HG03159 (cell line): Measurements from ENCODE around the gene PANX1.
"Not testable (repeated sequence)": the region's sequence is repeated elsewhere in the genome, so short reads cannot be mapped to it uniquely, and the experiment has no call there.

ENCODE experiments used
- ATAC-seq: cut with Tn5 transposase; IDR thresholded peaks from one replicate; pipeline ENCODE4 v1.9.1; 2021; ENCODE audit warnings: mild to moderate bottlenecking, moderate library complexity; ENCODE audit not compliant: unreplicated experiment

Gene PANX1, protein sequence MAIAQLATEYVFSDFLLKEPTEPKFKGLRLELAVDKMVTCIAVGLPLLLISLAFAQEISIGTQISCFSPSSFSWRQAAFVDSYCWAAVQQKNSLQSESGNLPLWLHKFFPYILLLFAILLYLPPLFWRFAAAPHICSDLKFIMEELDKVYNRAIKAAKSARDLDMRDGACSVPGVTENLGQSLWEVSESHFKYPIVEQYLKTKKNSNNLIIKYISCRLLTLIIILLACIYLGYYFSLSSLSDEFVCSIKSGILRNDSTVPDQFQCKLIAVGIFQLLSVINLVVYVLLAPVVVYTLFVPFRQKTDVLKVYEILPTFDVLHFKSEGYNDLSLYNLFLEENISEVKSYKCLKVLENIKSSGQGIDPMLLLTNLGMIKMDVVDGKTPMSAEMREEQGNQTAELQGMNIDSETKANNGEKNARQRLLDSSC

DNA sequence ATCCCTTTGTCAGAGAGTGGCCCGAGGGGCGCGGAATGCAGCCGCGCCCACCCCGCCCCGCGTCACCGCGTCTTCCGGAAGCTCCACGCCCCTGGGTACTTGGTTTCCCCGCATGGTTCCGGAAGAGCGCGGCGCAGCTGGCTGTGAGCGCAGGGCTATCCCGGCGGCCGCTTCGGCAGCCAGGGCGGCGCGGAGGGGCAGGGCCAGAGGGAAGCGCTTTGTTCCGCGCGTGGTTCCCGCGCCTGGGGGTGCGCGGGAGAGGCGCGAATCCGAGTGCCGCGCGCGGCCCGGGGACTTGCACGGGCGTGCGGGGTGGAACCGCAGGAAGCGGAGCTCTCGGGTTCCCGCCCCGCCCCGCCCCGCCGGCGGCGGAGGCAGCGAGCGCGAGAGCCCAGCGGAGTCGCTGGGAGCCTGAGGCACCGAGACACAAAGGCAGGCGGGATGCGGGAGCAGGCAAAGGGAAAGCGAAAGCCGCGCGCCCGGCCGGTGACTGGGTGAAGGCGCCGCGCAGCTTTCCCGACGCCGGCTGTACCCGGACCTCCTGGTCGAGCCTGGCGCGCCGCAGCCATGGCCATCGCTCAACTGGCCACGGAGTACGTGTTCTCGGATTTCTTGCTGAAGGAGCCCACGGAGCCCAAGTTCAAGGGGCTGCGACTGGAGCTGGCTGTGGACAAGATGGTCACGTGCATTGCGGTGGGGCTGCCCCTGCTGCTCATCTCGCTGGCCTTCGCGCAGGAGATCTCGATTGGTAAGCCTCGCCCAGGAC, at the start of gene PANX1:
PANX1 (plus strand) TSS at position 96 of the 766 bp plus-strand sequence; CDS start at position 568, 472 bp downstream.
- peak; percentile 84 for ATAC-seq

DNA sequence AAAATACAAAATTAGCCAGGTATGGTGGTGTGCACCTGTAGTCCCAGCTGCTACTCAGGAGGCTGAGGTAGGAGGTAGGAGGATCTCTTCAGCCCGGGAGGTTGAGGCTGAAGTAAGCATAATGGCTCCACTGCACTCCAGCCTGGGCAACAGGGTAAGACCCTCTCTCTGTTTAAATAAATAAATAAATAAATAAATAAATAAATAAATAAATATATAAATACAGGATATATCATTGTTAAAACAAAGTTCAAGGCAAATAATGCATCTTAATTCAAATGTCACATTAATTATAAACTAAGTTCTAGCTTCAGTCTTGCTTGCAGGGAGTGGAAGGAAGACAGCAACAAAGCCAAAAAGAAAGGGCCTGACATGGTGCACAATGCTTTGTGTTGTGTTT, 44.5 kb upstream of the PANX1 start:
- no peak for ATAC-seq

DNA sequence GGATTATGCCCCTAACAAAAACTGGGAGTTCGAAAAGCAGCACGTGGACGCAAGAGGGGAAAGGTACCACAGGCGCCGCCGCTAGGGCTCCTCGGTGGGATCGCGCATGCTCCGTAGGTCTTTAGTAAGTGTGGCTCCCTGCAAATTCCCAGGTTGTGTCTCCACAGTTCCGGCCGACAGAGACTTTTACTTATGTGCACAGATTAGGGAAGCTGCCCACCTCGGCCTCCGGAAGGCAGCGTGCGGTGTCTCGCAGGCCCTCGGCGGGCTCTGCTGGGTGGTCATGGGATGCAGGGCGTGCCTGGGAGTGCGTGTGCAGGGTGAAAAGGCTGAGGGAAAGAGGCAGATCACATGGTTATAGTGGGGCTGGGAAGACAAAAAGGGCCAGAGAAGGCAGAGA, 39.7 kb upstream of the PANX1 start:
- ATAC-seq: no peak

DNA sequence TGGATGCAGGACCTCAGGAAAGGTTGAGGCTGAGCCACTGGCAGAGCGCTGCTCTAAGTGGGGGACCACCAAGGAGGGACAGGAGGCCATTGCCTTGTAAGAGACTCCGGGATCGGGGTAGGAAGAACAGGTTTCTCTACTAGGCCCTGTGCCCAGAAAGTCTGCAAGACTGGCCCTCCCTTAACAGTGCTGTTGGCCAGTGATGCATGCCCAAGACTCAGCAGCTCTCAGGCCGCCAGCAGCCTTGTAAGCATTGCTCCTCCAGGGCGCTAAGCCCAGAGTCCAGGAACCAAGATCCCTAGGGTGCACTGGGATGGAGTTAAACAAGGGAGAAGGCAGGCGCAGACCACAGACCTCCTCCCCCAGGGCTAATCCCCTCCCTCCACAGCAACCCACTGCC, 39.3 kb upstream of the PANX1 start:
- ATAC-seq: no peak

DNA sequence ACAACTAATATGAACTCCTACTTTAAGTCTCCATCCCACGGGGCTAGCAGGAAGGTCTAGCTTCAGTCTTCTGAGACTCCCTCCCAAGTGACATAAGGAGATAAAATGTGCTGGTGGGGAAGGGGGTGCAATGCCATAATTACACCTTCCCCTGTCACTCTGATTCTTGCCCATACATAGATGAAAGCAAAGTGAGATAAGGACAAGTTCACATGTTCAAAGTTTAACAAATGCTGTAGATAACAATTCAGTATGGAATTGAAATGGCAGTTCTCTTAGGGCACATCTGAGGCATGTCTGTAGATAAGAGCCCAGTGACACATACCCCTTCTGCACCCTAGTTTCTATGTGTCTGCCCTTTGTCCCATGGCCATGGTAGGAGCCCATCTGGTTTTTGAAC, 38.2 kb upstream of the PANX1 start:
- ATAC-seq: no peak

DNA sequence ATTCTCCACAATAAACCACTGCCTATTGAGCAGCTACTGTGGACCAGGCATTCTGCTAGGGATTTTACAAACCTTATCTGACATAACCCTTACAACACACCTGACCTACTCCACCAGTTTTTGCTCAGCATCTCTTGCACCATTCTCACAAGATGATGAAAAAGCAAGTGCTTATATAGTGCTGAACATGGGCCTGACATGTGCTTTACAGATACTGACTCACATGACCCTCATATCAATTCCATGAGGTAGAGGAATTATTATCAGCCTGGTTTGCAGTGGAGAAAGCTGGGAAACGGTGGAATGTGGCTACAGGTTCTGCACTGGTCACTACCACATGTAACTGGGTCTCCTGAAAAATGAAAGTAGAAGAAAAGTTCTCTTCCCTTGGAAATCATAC, 37.5 kb upstream of the PANX1 start:
- no peak for ATAC-seq

DNA sequence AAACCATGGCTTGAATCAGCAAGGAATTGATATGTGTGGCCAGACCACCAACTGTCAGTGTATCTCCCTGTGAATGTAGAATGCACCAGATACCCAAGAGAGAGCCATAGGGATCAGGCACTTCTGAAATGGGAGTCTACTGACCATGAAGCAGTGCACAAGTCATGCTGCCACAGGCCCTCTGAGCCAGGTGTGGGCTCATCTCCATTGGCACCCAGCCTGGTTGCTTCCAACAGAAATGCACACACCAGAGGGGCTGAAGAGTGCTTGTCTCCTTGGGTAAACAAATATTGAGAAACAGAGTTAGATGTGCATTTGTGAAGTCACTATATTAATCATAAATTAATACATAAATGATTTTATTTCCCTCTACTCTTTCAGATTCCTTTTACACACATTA, 28.4 kb upstream of the PANX1 start:
- ATAC-seq: no peak

DNA sequence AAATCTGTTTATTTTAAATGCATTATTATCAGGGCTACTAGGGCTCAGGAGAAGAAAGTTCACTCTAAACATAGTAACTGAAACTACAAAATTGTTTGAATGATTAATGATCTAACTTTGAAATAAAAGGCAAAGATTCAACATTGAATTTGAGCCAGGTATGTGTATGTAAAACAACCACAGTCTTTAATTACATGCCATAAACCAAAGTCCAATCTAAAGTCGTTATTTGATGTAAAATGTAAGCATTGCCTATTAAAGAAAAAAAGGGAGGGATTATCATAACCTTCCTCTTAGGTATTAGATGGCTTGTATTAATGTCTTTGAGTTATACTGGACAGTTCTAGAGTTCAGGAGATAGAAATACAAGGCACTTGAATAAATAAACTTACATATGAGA, 25.2 kb upstream of the PANX1 start:
- ATAC-seq: no peak

DNA sequence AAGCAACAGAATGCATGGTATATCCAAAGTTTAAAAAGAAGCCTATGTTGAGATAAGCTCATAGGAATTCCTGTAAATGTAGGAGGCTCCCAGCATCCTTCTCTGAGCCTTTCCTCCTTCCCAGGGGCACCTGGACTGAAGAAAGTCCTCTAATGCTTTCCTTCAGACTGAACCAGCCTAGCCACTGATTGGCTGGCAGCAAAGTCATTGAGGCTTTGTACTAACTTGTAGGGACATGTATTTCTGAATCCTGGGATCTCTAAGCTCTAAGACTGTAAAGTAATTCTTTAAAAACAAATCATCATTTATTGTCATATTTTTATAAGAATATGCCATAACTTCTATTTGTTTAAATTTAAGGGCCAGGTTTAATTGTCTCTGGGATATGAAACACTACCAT, 23.9 kb upstream of the PANX1 start:
- no peak for ATAC-seq

DNA sequence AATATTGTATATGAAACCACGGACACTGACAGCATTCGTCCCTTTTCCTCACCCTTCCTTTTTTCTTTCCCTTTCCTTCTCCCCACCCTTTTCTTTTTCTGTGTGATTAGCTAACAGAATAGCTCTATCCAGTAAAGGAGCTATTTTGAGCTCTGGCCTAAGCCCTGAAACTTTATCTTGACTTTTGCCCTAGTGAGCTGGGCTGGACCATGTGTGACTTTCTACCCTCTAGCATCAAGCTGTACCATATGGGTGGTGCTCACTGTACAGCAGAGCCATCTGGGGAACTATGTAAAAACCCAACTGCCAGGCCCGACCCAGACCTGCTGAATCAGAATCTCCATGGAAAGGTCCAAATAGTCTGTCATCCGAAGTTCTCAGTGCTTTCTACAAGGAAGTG, 21.9 kb upstream of the PANX1 start:
- ATAC-seq: no peak

DNA sequence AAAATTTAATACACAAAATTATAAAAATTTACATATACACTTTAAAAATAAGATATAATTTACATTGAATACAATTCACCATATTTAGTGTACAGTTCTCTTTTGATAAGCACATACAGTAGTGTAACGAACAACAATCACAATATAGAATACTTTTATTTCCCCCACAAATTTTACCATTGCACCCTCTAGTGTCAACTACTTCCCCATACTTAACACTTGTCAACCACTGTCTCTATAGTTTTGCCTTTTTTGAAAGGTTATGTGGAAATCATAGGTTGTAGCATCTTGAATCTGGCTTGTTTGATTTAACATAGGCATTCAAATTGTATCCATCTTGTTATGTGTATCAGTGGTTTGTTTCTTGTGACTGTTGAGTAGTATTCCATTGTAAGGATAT, 21.3 kb upstream of the PANX1 start:
- ATAC-seq: no peak

DNA sequence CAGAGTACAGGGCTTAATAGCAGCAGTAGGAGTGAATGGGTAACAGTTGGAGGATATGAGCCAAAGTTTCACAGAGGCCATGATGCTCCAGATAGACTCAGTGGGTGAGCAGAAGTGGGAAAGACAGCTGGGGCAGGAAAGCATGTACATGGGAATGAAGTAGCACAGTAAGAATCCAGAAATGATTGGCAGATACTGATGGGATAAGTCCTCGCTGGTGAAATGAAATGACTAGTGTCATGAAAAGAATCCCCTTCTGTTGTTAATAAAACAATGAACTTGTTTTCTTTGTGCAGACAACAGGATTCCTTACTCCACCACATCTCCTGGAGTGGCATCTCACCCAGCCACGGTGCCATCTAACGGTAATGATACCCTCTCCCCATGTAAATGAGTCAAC, 17.4 kb upstream of the PANX1 start:
- ATAC-seq: no peak

DNA sequence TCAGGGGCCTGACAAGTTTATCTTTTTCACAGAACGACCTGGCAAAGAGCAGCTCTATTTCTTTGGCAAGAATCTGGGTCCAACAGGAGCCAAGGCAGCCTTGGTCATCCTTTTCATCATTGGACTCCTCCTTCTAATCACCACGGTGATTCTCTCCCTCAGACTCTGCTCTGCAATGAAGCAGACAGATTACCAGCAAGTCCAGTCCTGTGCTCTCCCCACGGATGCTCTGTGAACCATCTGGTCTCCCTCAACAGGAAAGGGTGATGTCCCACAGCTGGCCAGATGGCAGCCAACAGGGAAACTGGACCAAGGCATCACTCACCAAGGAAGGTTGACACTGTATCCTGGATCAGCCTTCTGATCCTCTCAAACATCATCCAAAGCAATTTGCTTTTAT, 17.0 kb upstream of the PANX1 start:
- ATAC-seq: no peak

DNA sequence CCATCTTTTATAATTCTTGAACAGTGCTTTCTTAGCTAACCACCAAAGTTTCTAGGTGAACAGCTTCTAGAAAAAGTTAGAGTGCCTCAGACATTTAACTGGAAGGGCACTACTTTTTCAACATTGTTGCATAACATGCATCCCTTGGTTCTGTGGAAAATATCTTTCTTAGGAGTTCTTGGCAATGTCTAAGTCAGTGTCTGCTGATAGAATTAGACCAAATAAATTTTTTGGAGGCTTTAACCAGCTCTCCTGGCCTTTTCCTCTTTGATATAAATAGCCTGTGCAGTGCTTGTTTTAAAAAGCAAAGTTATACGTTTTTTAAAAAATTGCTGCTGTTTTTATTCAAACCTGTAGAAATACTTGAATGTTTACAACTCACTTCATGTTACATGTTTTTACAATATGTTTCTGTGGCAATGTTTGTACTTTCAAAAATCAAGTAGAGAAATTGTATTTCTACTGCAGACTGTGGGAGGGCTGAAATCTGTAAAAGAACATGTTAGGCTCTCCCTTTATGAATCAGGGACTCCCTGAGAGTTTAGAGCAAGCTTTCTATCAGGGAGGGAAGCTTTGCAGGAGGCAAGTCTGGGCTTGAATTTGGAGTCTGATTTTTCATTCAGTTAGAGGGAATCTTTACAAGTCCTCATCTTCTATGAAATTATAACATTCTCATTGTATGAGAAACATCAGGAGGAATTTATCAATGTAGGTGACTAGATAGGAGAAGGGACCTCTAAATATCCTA, 16.3 kb upstream of the PANX1 start:
- no peak for ATAC-seq

DNA sequence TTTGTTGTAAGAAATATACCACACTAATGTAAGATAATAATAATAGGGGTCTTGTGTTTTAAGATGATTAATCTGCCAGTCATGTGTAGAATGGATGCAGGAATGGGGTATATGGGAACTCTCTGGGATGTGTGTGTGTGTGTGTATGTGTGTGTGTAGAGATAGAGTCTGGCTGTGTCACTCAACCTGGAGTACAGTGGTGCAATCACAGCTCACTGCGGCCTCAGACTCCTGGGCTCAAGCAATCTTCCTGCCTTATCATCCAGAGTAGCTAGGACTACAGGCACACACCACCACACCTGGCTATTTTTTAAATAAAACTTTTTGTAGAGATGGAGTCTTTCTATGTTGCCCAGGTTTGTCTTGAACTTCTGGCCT, 11.5 kb upstream of the PANX1 start:
- ATAC-seq: no peak

DNA sequence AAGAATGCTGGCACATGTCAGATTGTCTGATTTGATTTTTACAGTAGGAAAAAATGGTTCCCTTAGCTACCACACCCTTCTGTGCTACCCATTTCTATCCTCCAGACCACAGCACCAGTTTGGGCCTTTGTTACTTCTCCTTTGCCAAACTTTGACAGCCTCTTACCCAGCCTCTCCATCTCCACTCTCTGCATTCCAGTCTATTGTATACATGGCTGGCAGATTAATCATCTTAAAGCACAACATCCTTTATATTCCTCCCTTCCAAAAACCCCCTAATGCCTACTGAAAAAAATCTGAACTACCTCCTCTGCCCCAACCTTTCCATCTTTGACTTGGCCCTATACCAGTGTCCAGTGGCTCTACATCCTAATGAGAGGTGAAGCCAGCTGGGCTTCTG, 10.8 kb upstream of the PANX1 start:
- no peak for ATAC-seq

DNA sequence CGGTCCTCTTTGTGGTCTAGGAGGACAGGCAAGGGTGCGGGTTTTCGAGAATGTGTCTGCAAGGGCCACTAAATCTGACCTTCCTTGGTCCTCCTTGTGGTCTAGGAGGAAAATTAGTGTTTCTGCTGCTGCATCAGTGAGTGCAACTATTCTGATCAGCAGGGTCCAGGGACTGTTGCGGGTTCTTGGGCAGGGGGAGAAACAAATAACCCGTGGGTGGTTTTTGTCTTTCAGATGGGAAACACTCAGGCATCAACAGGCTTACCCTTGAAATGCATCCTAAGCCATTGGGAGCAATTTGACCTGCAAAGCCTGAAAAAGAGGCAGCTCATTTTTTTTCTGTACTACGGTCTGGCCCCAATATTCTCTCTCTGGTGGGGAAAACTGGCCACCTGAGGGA, 9.0 kb upstream of the PANX1 start:
- ATAC-seq: not testable (repeated sequence)

DNA sequence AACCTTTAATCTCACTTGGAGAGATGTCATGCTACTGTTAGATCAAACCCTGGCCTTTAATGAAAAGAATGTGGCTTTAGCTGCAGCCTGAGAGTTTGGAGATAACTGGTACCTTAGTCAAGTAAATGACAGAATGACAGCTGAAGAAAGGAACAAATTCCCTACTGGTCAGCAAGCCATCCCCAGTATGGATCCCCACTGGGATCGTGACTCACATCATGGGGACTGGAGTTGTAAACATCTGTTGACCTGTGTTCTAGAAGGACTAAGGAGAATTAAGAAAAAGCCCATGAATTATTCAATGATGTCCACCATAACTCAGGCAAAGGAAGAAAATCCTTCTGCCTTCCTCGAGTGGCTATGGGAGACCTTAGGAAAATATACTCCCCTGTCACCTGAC, 8.1 kb upstream of the PANX1 start:
- ATAC-seq: not testable (repeated sequence)

DNA sequence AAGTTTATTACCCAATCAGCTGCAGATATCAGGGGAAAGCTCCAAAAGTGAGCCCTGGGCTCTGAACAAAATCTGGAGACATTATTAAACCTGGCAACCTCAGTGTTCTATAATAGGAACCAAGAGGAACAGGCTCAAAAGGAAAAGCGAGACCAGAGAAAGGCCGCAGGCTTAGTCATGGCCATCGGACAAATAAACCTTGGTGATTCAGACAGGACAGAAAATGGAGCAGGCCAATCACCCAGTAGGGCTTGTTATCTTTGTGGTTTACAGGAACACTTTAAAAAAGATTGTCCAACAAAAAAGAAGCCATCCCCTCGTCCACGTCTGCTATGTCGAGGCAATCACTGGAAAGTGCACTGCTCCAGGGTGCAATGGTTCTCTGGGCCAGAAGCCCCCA, 7.7 kb upstream of the PANX1 start:
- no peak for ATAC-seq

DNA sequence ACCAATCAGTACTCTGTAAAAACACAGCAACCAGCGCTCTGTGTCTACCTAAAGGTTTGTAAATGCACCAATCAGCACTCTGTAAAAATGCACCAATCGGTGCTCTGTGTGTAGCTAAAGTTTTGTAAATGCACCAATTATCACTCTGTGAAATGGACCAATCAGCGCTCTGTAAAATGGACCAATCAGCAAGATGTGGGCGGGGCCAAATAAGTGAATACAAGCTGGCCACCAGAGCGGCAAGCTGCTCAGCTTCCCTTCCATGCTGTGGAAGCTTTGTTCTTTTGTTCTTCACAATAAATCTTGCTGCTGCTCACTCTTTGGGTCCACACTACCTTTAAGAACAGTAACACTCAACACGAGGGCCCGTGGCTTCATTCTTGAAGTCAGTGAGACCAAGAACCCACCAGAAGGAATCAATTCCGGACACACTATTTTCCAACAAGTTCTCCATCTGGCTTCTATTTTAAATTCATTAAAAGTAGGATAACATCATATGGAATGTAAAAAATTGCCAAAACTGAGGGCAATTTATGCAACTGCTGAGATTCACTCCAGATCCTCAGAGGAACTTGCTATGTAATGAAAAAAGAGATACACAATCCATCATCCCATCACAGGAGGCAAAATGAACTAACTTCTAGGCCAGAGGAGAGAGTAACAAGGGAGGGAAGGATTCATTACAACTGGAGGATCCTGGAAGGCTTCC, 3.1 kb upstream of the PANX1 start:
- ATAC-seq: no peak

DNA sequence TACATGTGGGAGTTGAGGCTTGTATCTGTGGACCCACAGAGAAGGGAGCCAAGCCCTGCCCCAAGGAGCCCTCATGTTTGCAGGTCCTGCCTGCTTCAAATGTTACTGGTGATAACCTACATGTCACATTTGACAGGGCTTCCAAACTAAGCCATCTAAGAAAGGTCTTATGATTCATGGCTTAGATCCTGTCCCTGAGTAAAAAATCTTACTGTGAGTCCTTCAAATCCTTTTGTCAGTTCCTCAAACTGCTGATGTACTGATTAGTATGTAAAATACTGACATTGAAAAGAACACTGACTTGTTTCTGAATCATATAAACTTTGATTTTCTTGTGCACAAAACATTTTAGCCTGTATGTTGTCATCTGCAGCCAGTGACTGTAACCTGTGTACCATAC, 1.0 kb upstream of the PANX1 start:
- ATAC-seq: no peak
